Nephron (organoid): ENCODE results near the gene UBN1.

Experiments
- H3K27ac Mint-ChIP-seq, 3 experiments: 2 replicates each; pipeline ENCODE4 v1.8.0; 2020; ENCODE audit warnings: mixed read lengths in 3 of 3, mild to moderate bottlenecking in 2 of 3, moderate library complexity in 1 of 3
- H3K27me3 Mint-ChIP-seq: 2 replicates; pipeline ENCODE4 v1.8.0; 2021; ENCODE audit warnings: low read depth, mild to moderate bottlenecking, moderate library complexity, mixed read lengths
- H3K36me3 Mint-ChIP-seq: 2 replicates; pipeline ENCODE4 v1.8.0; 2020; ENCODE audit warnings: low read depth, mixed read lengths
- H3K4me1 Mint-ChIP-seq: 2 replicates; pipeline ENCODE4 v1.8.0; 2020; ENCODE audit warnings: mixed read lengths
- H3K4me3 Mint-ChIP-seq, 3 experiments: 2 replicates each; pipeline ENCODE4 v1.8.0; 2020; ENCODE audit warnings: mild to moderate bottlenecking in 3 of 3, mixed read lengths in 3 of 3, moderate library complexity in 2 of 3
- H3K9me3 Mint-ChIP-seq: 2 replicates; pipeline ENCODE4 v1.8.0; 2020; ENCODE audit warnings: mixed read lengths
- TF ChIP-seq, protein P1 (sequence below), 3 experiments: fragments of 200-600 bp; sonication (generic); IDR thresholded peaks; one replicate each; pipeline ENCODE4 v1.5.0; 2021; ENCODE audit warnings: antibody characterized with exemption in 3 of 3; ENCODE audit not compliant: unreplicated experiment in 3 of 3

The UBN1 gene

DNA sequence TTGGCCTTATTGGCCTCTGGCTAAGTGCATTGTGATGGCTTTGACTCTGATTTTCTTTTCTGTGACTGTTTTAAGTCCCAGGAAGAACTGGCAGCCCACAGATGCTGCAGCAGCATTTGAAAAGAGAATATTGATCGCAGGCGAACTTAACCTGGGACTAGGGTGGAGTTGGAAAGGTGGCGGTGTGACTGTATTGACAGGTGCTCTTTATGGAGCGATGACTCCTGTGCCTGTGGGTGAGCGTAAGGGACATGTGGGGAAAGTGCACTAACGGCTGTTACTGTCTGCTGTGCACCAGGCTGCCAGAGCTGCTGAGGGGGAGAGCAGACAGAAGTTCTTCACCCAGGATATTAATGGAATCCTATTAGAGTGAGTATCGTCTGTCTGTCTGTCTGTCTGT, 21.3 kb downstream of the UBN1 start:
- Mint-ChIP-seq H3K9me3 (no peaks in the 10 kb centered on the region), H3K27me3 (no peaks in the 10 kb centered on the region), H3K36me3 (peaks cover 50% of the 10 kb centered on the region), H3K27ac (peak overlapping the region; percentile 79 to 98 (median 89)), H3K4me3 (peak overlapping the region in 1 of 3 experiments; percentile 45), H3K4me1 (peaks cover 14% of the 10 kb centered on the region)
- TF ChIP-seq, protein P1, sequence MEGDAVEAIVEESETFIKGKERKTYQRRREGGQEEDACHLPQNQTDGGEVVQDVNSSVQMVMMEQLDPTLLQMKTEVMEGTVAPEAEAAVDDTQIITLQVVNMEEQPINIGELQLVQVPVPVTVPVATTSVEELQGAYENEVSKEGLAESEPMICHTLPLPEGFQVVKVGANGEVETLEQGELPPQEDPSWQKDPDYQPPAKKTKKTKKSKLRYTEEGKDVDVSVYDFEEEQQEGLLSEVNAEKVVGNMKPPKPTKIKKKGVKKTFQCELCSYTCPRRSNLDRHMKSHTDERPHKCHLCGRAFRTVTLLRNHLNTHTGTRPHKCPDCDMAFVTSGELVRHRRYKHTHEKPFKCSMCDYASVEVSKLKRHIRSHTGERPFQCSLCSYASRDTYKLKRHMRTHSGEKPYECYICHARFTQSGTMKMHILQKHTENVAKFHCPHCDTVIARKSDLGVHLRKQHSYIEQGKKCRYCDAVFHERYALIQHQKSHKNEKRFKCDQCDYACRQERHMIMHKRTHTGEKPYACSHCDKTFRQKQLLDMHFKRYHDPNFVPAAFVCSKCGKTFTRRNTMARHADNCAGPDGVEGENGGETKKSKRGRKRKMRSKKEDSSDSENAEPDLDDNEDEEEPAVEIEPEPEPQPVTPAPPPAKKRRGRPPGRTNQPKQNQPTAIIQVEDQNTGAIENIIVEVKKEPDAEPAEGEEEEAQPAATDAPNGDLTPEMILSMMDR (IDR thresholded peaks at IDR 0.05; ENCODE audit: unreplicated experiment in 3 of 3): no peak

DNA sequence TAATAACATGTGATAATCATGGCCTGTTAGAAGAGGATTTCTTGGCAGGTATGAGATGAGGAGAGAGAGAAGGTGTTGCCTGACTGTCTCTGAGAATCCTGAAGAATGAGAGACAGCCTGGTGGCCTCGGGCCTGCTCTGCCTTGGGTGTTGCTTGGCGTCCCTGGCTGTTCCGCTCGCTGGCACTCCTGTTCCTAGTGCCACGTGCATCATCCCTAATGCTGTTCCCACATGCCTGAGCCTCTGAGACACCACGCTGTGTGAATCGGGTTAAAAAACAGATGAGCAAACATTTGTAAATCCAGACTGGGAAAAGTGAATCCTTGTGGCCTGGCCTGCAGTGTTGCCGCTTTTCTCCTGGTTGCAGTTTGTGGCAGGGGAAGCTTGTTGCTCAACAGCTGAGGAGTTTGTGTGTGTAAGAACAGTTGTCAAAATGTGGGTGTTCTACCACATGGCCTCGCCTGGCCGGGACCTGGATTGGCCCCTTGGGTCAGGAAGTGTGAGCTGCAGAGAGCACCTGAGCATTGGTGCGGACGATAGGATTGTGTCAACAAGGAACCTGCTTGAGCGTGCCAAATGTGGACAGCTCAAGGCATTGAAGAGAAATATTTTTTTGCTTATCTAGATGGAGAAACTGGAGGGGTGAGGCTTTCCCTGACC, 22.0 kb downstream of the UBN1 start:
- Mint-ChIP-seq H3K4me3 (peak overlapping the region in 1 of 3 experiments; percentile 33), H3K36me3 (peaks cover 47% of the 10 kb centered on the region), H3K9me3 (no peaks in the 10 kb centered on the region), H3K27me3 (no peaks in the 10 kb centered on the region), H3K27ac (peak overlapping the region; percentile 79 to 98 (median 89)), H3K4me1 (peaks cover 14% of the 10 kb centered on the region)
- TF ChIP-seq, protein P1 (IDR thresholded peaks at IDR 0.05; ENCODE audit: unreplicated experiment in 3 of 3): no peak

DNA sequence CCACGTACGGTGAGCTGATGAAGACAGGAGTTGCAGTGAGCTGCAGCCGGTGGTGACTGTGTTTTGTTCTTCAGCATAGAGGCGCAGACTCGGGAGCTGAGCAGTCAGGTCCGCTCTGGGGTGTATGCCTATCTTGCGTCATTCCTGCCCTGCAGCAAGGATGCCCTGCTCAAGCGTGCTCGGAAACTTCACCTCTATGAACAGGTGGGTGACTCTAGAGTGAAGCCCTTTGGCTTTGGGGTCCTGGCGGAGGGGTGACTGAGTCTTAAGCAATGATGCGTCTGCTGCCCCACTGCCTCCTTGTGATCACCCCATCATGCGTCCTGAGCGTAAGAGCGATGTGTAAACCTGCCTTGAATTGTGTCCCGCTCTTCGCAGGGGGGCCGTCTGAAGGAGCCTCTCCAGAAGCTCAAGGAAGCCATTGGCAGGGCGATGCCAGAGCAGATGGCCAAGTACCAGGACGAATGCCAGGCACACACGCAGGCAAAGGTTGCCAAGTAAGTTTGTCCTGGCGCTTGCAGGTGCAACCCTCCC, 22.9 kb downstream of the UBN1 start:
- peak overlapping the region; percentile 79 to 98 (median 89) for H3K27ac Mint-ChIP-seq
- no peak overlapping the region for H3K4me3 Mint-ChIP-seq
- H3K4me1 Mint-ChIP-seq: peaks cover 14% of the 10 kb centered on the region
- TF ChIP-seq, protein P1 (IDR thresholded peaks at IDR 0.05; ENCODE audit: unreplicated experiment in 3 of 3): no peak
- peaks cover 51% of the 10 kb centered on the region for H3K36me3 Mint-ChIP-seq
- H3K9me3 Mint-ChIP-seq: no peaks in the 10 kb centered on the region
- H3K27me3 Mint-ChIP-seq: no peaks in the 10 kb centered on the region

- TF ChIP-seq, protein P1 (IDR thresholded peaks at IDR 0.05; ENCODE audit: unreplicated experiment in 3 of 3): no peak
- Mint-ChIP-seq H3K36me3 (peaks cover 57% of the 10 kb centered on the region), H3K9me3 (no peaks in the 10 kb centered on the region), H3K27ac (peak overlapping the region in 1 of 3 experiments; percentile 98), H3K4me3 (no peak overlapping the region), H3K4me1 (peaks cover 14% of the 10 kb centered on the region), H3K27me3 (no peaks in the 10 kb centered on the region)
Observed at GRCh38 chr16:4871071-4871470, 23.8 kb downstream of the UBN1 start.

GRCh38 chr16:4873091-4873490, 25.8 kb downstream of the UBN1 start:
- Mint-ChIP-seq H3K27me3 (no peaks in the 10 kb centered on the region), H3K36me3 (peaks cover 69% of the 10 kb centered on the region), H3K27ac (peak overlapping the region in 1 of 3 experiments; percentile 68), H3K9me3 (no peaks in the 10 kb centered on the region), H3K4me1 (peaks cover 14% of the 10 kb centered on the region), H3K4me3 (no peak overlapping the region)
- TF ChIP-seq, protein P1 (IDR thresholded peaks at IDR 0.05; ENCODE audit: unreplicated experiment in 3 of 3): no peak

GRCh38 chr16:4874666-4875065, 27.4 kb downstream of the UBN1 start:
- H3K4me3 Mint-ChIP-seq: no peak overlapping the region
- H3K9me3 Mint-ChIP-seq: no peaks in the 10 kb centered on the region
- no peaks in the 10 kb centered on the region for H3K4me1 Mint-ChIP-seq
- no peaks in the 10 kb centered on the region for H3K27me3 Mint-ChIP-seq
- H3K27ac Mint-ChIP-seq: peak overlapping the region in 1 of 3 experiments; percentile 80
- peaks cover 66% of the 10 kb centered on the region for H3K36me3 Mint-ChIP-seq
- TF ChIP-seq, protein P1 (IDR thresholded peaks at IDR 0.05; ENCODE audit: unreplicated experiment in 3 of 3): no peak
